GM23248 (cell line): Measurements from ENCODE around the gene KCNQ5.

Experiments
- EZH2 ChIP-seq: fragments of 200-600 bp; sonication (generic); IDR thresholded peaks from 2 replicates; pipeline ENCODE4 v1.6.1; 2018; ENCODE audit warnings: antibody characterized with exemption, mild to moderate bottlenecking; ENCODE audit not compliant: insufficient read depth, poor library complexity, severe bottlenecking
- EZH2phosphoT487 ChIP-seq: fragments of 200-600 bp; sonication (generic); IDR thresholded peaks from 2 replicates; pipeline ENCODE4 v1.6.1; 2018; ENCODE audit warnings: antibody characterized with exemption, moderate library complexity, mild to moderate bottlenecking, low read depth; ENCODE audit not compliant: insufficient read depth

DNA sequence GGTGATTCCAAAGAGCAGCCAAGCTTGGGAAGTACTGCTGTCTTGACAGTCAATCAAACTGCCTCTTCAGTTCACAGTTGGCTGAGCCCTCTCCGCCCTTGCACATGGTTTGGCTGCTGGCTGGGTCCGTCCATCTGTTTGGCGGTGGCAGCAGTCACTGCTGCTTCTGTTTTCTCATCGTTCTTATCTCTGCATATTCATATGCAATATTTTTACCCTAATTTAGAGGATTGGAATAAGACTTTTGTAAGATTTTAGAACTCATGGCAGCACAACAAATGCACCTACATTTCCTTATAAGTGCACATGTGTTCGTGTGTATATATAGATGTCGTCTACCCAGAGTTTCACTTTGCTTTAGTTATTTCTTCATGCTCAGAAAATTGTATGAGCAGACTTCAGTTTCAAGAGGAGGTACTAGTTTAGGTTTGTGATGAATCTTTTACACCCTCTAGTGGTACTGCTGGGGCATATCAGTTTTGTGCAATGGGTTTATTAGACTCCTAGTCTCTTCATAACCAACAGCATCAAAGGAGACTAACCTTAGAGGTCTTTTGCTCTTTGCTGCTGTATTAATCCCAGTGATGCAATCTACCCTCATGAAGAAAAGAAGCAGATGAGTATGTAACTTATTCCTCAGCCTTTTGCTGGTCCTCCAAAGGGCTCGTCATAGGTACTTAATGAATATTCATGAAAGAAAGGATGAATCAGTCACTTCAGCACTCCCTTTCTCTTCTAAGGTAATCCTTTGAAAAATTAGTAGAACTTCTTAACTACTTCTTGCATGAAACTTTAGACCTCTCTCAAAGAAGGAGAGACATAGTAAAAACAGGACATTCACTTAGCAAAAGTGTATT is 559.1 kb downstream of the KCNQ5 start:
- TF ChIP-seq EZH2phosphoT487 (no peak), EZH2 (no peak)
